OCI-LY1 (cell line): ENCODE measurements around the gene PTPMT1.

ENCODE experiments used
- CTCF ChIP-seq: fragments of 200-600 bp; sonication (generic), shearing (Covaris generic); IDR thresholded peaks from 2 replicates; pipeline ENCODE4 v1.5.1; 2017; ENCODE audit warnings: mild to moderate bottlenecking, antibody characterized with exemption, low read length, moderate library complexity, mixed read lengths
- EZH2 ChIP-seq: fragments of 200-600 bp; sonication (generic), shearing (Covaris generic); IDR thresholded peaks from 2 replicates; pipeline ENCODE4 v1.8.0; 2017; ENCODE audit warnings: borderline replicate concordance, mixed run types, mild to moderate bottlenecking, antibody characterized with exemption, low read length, moderate library complexity, mixed read lengths

GRCh38 chr11:47589977-47590861, 24.8 kb downstream of the PTPMT1 start:
- TF ChIP-seq CTCF (no peak), EZH2 (no peak)
